Measurements from ENCODE around the gene MAD1L1. TPM values are rescaled to one million over a fixed set of nuclear protein-coding genes. Genes with fewer than 3 reads are reported as not detected.

Gene MAD1L1
- polyA plus RNA-seq, 2 donors, result 18.0 to 24.9 TPM

- Histone ChIP-seq H3K36me3 (ENCODE audit: control insufficient read depth in 2 of 2, insufficient read depth in 2 of 2, low read length in 1 of 2) (peaks cover 0 to 21% of the 10 kb centered on the region in 2 donors), H3K4me1 (ENCODE audit: control insufficient read depth in 2 of 2, insufficient read depth in 2 of 2, low read length in 1 of 2) (no peaks in the 10 kb centered on the region), H3K4me3 (ENCODE audit: low read depth in 1 of 2, low read length in 2 of 2) (no peak overlapping the region), H3K27ac (ENCODE audit: low read depth in 2 of 2, low read length in 1 of 2) (no peak overlapping the region), H3K27me3 (ENCODE audit: control insufficient read depth in 1 of 2, insufficient read depth in 2 of 2, low read length in 2 of 2) (no peaks in the 10 kb centered on the region), H3K9me3 (ENCODE audit: control insufficient read depth in 2 of 2, insufficient read depth in 1 of 2, low read depth in 1 of 2, low read length in 1 of 2) (no peaks in the 10 kb centered on the region)
- 93% methylated on average over 40 of the region's 40 CpGs for WGBS, 2 donors
Measured at GRCh38 chr7:1897861-1898627, 334.7 kb downstream of the MAD1L1 start.

GRCh38 chr7:1897076-1897860, 335.5 kb downstream of the MAD1L1 start:
- WGBS, 2 donors, result 89% methylated on average over 40 to 41 of the region's 41 CpGs
- Histone ChIP-seq H3K4me3 (ENCODE audit: low read depth in 1 of 2, low read length in 2 of 2) (no peak overlapping the region), H3K36me3 (ENCODE audit: control insufficient read depth in 2 of 2, insufficient read depth in 2 of 2, low read length in 1 of 2) (peaks cover 0 to 21% of the 10 kb centered on the region in 2 donors), H3K27ac (ENCODE audit: low read depth in 2 of 2, low read length in 1 of 2) (no peak overlapping the region), H3K27me3 (ENCODE audit: control insufficient read depth in 1 of 2, insufficient read depth in 2 of 2, low read length in 2 of 2) (no peaks in the 10 kb centered on the region), H3K4me1 (ENCODE audit: control insufficient read depth in 2 of 2, insufficient read depth in 2 of 2, low read length in 1 of 2) (no peaks in the 10 kb centered on the region), H3K9me3 (ENCODE audit: control insufficient read depth in 2 of 2, insufficient read depth in 1 of 2, low read depth in 1 of 2, low read length in 1 of 2) (no peaks in the 10 kb centered on the region)

- Histone ChIP-seq H3K9me3 (ENCODE audit: control insufficient read depth in 2 of 2, insufficient read depth in 1 of 2, low read depth in 1 of 2, low read length in 1 of 2) (no peaks in the 10 kb centered on the region), H3K4me1 (ENCODE audit: control insufficient read depth in 2 of 2, insufficient read depth in 2 of 2, low read length in 1 of 2) (no peaks in the 10 kb centered on the region), H3K36me3 (ENCODE audit: control insufficient read depth in 2 of 2, insufficient read depth in 2 of 2, low read length in 1 of 2) (peaks cover 0 to 21% of the 10 kb centered on the region in 2 donors), H3K27me3 (ENCODE audit: control insufficient read depth in 1 of 2, insufficient read depth in 2 of 2, low read length in 2 of 2) (no peaks in the 10 kb centered on the region), H3K4me3 (ENCODE audit: low read depth in 1 of 2, low read length in 2 of 2) (no peak overlapping the region), H3K27ac (ENCODE audit: low read depth in 2 of 2, low read length in 1 of 2) (no peak overlapping the region)
- WGBS, 2 donors, result 92 to 93% methylated on average over 30 of the region's 30 CpGs
Measured at GRCh38 chr7:1895664-1896515, 336.9 kb downstream of the MAD1L1 start.

GRCh38 chr7:1894906-1895663, 337.7 kb downstream of the MAD1L1 start:
- WGBS, 2 donors, result 87 to 93% methylated on average over 15 of the region's 15 CpGs
- Histone ChIP-seq H3K9me3 (ENCODE audit: control insufficient read depth in 2 of 2, insufficient read depth in 1 of 2, low read depth in 1 of 2, low read length in 1 of 2) (no peaks in the 10 kb centered on the region), H3K4me1 (ENCODE audit: control insufficient read depth in 2 of 2, insufficient read depth in 2 of 2, low read length in 1 of 2) (no peaks in the 10 kb centered on the region), H3K4me3 (ENCODE audit: low read depth in 1 of 2, low read length in 2 of 2) (no peak overlapping the region), H3K27ac (ENCODE audit: low read depth in 2 of 2, low read length in 1 of 2) (no peak overlapping the region), H3K36me3 (ENCODE audit: control insufficient read depth in 2 of 2, insufficient read depth in 2 of 2, low read length in 1 of 2) (peaks cover 0 to 21% of the 10 kb centered on the region in 2 donors), H3K27me3 (ENCODE audit: control insufficient read depth in 1 of 2, insufficient read depth in 2 of 2, low read length in 2 of 2) (no peaks in the 10 kb centered on the region)

GRCh38 chr7:1894313-1894900, 338.3 kb downstream of the MAD1L1 start:
- Histone ChIP-seq H3K4me3 (ENCODE audit: low read depth in 1 of 2, low read length in 2 of 2) (no peak overlapping the region), H3K9me3 (ENCODE audit: control insufficient read depth in 2 of 2, insufficient read depth in 1 of 2, low read depth in 1 of 2, low read length in 1 of 2) (no peaks in the 10 kb centered on the region), H3K36me3 (ENCODE audit: control insufficient read depth in 2 of 2, insufficient read depth in 2 of 2, low read length in 1 of 2) (peaks cover 0 to 24% of the 10 kb centered on the region in 2 donors), H3K27me3 (ENCODE audit: control insufficient read depth in 1 of 2, insufficient read depth in 2 of 2, low read length in 2 of 2) (no peaks in the 10 kb centered on the region), H3K4me1 (ENCODE audit: control insufficient read depth in 2 of 2, insufficient read depth in 2 of 2, low read length in 1 of 2) (no peaks in the 10 kb centered on the region), H3K27ac (ENCODE audit: low read depth in 2 of 2, low read length in 1 of 2) (no peak overlapping the region)
- 93 to 97% methylated on average over 8 to 9 of the region's 9 CpGs for WGBS, 2 donors

- H3K9me3 ChIP-seq (ENCODE audit: control insufficient read depth in 2 of 2, insufficient read depth in 1 of 2, low read depth in 1 of 2, low read length in 1 of 2), result peaks cover 0 to 5% of the 10 kb centered on the region in 2 donors
- no peak overlapping the region for H3K27ac ChIP-seq (ENCODE audit: low read depth in 2 of 2, low read length in 1 of 2)
- H3K4me3 ChIP-seq (ENCODE audit: low read depth in 1 of 2, low read length in 2 of 2), result no peak overlapping the region
- H3K36me3 ChIP-seq (ENCODE audit: control insufficient read depth in 2 of 2, insufficient read depth in 2 of 2, low read length in 1 of 2), result peaks cover 0 to 30% of the 10 kb centered on the region in 2 donors
- WGBS, 2 donors, result 91 to 93% methylated on average over 5 of the region's 5 CpGs
- H3K4me1 ChIP-seq (ENCODE audit: control insufficient read depth in 2 of 2, insufficient read depth in 2 of 2, low read length in 1 of 2), result no peaks in the 10 kb centered on the region
- H3K27me3 ChIP-seq (ENCODE audit: control insufficient read depth in 1 of 2, insufficient read depth in 2 of 2, low read length in 2 of 2), result no peaks in the 10 kb centered on the region
Measured at GRCh38 chr7:1893451-1893850, 339.3 kb downstream of the MAD1L1 start.

- WGBS, 2 donors, result 72 to 81% methylated on average over 11 of the region's 11 CpGs
- Histone ChIP-seq H3K4me3 (ENCODE audit: low read depth in 1 of 2, low read length in 2 of 2) (no peak overlapping the region), H3K36me3 (ENCODE audit: control insufficient read depth in 2 of 2, insufficient read depth in 2 of 2, low read length in 1 of 2) (peaks cover 0 to 31% of the 10 kb centered on the region in 2 donors), H3K9me3 (ENCODE audit: control insufficient read depth in 2 of 2, insufficient read depth in 1 of 2, low read depth in 1 of 2, low read length in 1 of 2) (peaks cover 0 to 9% of the 10 kb centered on the region in 2 donors), H3K27ac (ENCODE audit: low read depth in 2 of 2, low read length in 1 of 2) (no peak overlapping the region), H3K27me3 (ENCODE audit: control insufficient read depth in 1 of 2, insufficient read depth in 2 of 2, low read length in 2 of 2) (no peaks in the 10 kb centered on the region), H3K4me1 (ENCODE audit: control insufficient read depth in 2 of 2, insufficient read depth in 2 of 2, low read length in 1 of 2) (no peaks in the 10 kb centered on the region)
Measured at GRCh38 chr7:1893036-1893435, 339.7 kb downstream of the MAD1L1 start.

- 88% methylated on average over 39 of the region's 39 CpGs for WGBS, 2 donors
- peaks cover 0 to 31% of the 10 kb centered on the region in 2 donors for H3K36me3 ChIP-seq (ENCODE audit: control insufficient read depth in 2 of 2, insufficient read depth in 2 of 2, low read length in 1 of 2)
Measured at GRCh38 chr7:1892011-1892965, 340.5 kb downstream of the MAD1L1 start.

More at GRCh38 chr7:1892011-1892965, 340.5 kb downstream of the MAD1L1 start:
- Histone ChIP-seq H3K27me3 (ENCODE audit: control insufficient read depth in 1 of 2, insufficient read depth in 2 of 2, low read length in 2 of 2) (no peaks in the 10 kb centered on the region), H3K4me1 (ENCODE audit: control insufficient read depth in 2 of 2, insufficient read depth in 2 of 2, low read length in 1 of 2) (peaks cover 0 to 2% of the 10 kb centered on the region in 2 donors), H3K4me3 (ENCODE audit: low read depth in 1 of 2, low read length in 2 of 2) (no peak overlapping the region), H3K9me3 (ENCODE audit: control insufficient read depth in 2 of 2, insufficient read depth in 1 of 2, low read depth in 1 of 2, low read length in 1 of 2) (peaks cover 0 to 12% of the 10 kb centered on the region in 2 donors), H3K27ac (ENCODE audit: low read depth in 2 of 2, low read length in 1 of 2) (no peak overlapping the region)

Data from esophagus (tissue), 2 donors.